Loucy (cell line): Measurements from ENCODE around the gene NDUFS5.
"Not testable (repeated sequence)": the region's sequence is repeated elsewhere in the genome, so short reads cannot be mapped to it uniquely, and the experiment has no call there.

Experiments
- H2AFZ ChIP-seq: fragments of 200-600 bp; sonication (generic); 2 replicates; pipeline ENCODE4 v1.6.0; 2016; ENCODE audit warnings: antibody characterized with exemption, mild to moderate bottlenecking, low read length, moderate library complexity
- H3F3A ChIP-seq: fragments of 200-600 bp; 2 replicates; pipeline ENCODE4 v1.6.0; 2016; ENCODE audit warnings: antibody characterized with exemption, low read depth, mild to moderate bottlenecking
- H3K27me3 ChIP-seq: fragments of 200-600 bp; sonication (generic); 2 replicates; pipeline ENCODE4 v1.6.1; 2014; ENCODE audit warnings: low read length, mild to moderate bottlenecking; ENCODE audit not compliant: insufficient read depth, poor library complexity, severe bottlenecking
- H3K36me3 ChIP-seq: fragments of 200-600 bp; sonication (generic); 2 replicates; pipeline ENCODE4 v1.6.1; 2016; ENCODE audit warnings: low read length; ENCODE audit not compliant: insufficient read depth
- H3K4me1 ChIP-seq: fragments of 200-600 bp; sonication (generic); 2 replicates; pipeline ENCODE4 v1.5.1; 2014; ENCODE audit warnings: low read length, mild to moderate bottlenecking; ENCODE audit not compliant: insufficient read depth, poor library complexity, severe bottlenecking
- H3K4me2 ChIP-seq: fragments of 200-600 bp; sonication (generic); 2 replicates; pipeline ENCODE4 v1.6.0; 2014; ENCODE audit warnings: antibody characterized with exemption, low read length, low read depth, mild to moderate bottlenecking; ENCODE audit not compliant: poor library complexity, severe bottlenecking
- H3K4me3 ChIP-seq: fragments of 200-600 bp; sonication (generic); 2 replicates; pipeline ENCODE4 v1.5.1; 2014; ENCODE audit warnings: low read length, mild to moderate bottlenecking, mixed read lengths; ENCODE audit not compliant: poor library complexity, severe bottlenecking
- H3K79me2 ChIP-seq: fragments of 200-600 bp; sonication (generic); 2 replicates; pipeline ENCODE4 v1.6.1; 2014; ENCODE audit warnings: low read length; ENCODE audit not compliant: insufficient read depth
- H3K9ac ChIP-seq: fragments of 200-600 bp; sonication (generic); 2 replicates; pipeline ENCODE4 v1.6.0; 2014; ENCODE audit warnings: mild to moderate bottlenecking, low read depth, low read length, moderate library complexity; ENCODE audit not compliant: poor library complexity, severe bottlenecking
- H3K9me2 ChIP-seq: fragments of 200-600 bp; sonication (generic); replicated peaks from 2 replicates; pipeline ENCODE4 v1.6.1; 2016; ENCODE audit warnings: low read depth, low read length, mixed read lengths
- H3K9me3 ChIP-seq: fragments of 200-600 bp; sonication (generic); 2 replicates; pipeline ENCODE4 v1.6.1; 2014; ENCODE audit warnings: mild to moderate bottlenecking, antibody characterized with exemption, low read length, low read depth; ENCODE audit not compliant: insufficient read depth
- H4K20me1 ChIP-seq: fragments of 200-600 bp; sonication (generic); 2 replicates; pipeline ENCODE4 v1.6.0; 2014; ENCODE audit warnings: antibody characterized with exemption, low read length, mild to moderate bottlenecking; ENCODE audit not compliant: insufficient read depth, poor library complexity, severe bottlenecking
- CTCF ChIP-seq: fragments of 200-600 bp; sonication (generic); conservative IDR thresholded peaks from 2 replicates; pipeline ENCODE4 v1.5.1; 2014; ENCODE audit warnings: mild to moderate bottlenecking, antibody characterized with exemption, low read length
- EZH2phosphoT487 ChIP-seq: fragments of 200-600 bp; IDR thresholded peaks from 2 replicates; pipeline ENCODE4 v1.6.1; 2018; ENCODE audit warnings: antibody characterized with exemption, mild to moderate bottlenecking, moderate library complexity, borderline replicate concordance

Gene NDUFS5

DNA sequence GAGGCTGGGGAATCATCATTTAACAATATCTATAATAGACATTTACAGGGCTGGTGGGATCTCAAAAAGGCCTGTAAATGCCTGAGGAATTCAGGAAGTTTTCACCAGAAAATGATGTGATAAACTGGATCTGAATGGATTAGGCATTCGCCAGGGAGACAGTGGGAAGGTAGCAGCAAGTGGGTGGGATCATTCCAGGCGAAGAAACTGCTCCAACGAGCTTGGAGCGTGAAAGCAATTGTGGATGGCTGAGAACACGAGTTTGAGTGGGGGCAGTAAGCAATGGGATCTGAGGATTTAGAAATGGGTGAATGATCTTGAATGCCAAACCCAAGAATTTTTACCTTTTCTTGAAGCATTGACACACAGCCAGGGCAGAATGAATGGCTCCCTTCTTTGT is 8.9 kb upstream of the NDUFS5 start:
- Histone ChIP-seq H2AFZ (no peak overlapping the region), H3K4me2 (no peak overlapping the region), H3K79me2 (no peaks in the 10 kb centered on the region), H3K9me3 (no peaks in the 10 kb centered on the region), H3K27me3 (no peaks in the 10 kb centered on the region), H3K4me3 (no peak overlapping the region), H3K9ac (no peak overlapping the region), H3F3A (no peaks in the 10 kb centered on the region), H4K20me1 (no peaks in the 10 kb centered on the region), H3K4me1 (no peaks in the 10 kb centered on the region), H3K9me2 (no peaks in the 10 kb centered on the region), H3K36me3 (no peaks in the 10 kb centered on the region)
- TF ChIP-seq CTCF (no peak), EZH2phosphoT487 (no peak)

GRCh38 chr1:39020494-39020893 is 5.7 kb upstream of the NDUFS5 start:
- H3K9ac ChIP-seq, H4K20me1 ChIP-seq, H3F3A ChIP-seq, H3K79me2 ChIP-seq, H3K4me3 ChIP-seq, H3K4me2 ChIP-seq, H3K4me1 ChIP-seq, H3K27me3 ChIP-seq, H3K9me2 ChIP-seq, H3K36me3 ChIP-seq, H2AFZ ChIP-seq, H3K9me3 ChIP-seq: not testable (repeated sequence)

GRCh38 chr1:39021426-39021825 is 4.7 kb upstream of the NDUFS5 start:
- Histone ChIP-seq H2AFZ (no peak overlapping the region), H4K20me1 (no peaks in the 10 kb centered on the region), H3K4me2 (no peak overlapping the region), H3K36me3 (no peaks in the 10 kb centered on the region), H3K4me1 (peaks cover 6% of the 10 kb centered on the region), H3K9me2 (no peaks in the 10 kb centered on the region), H3K27me3 (no peaks in the 10 kb centered on the region), H3K9ac (no peak overlapping the region), H3F3A (no peaks in the 10 kb centered on the region), H3K9me3 (no peaks in the 10 kb centered on the region), H3K79me2 (peaks cover 3% of the 10 kb centered on the region), H3K4me3 (no peak overlapping the region)
- TF ChIP-seq CTCF (no peak), EZH2phosphoT487 (no peak)

DNA sequence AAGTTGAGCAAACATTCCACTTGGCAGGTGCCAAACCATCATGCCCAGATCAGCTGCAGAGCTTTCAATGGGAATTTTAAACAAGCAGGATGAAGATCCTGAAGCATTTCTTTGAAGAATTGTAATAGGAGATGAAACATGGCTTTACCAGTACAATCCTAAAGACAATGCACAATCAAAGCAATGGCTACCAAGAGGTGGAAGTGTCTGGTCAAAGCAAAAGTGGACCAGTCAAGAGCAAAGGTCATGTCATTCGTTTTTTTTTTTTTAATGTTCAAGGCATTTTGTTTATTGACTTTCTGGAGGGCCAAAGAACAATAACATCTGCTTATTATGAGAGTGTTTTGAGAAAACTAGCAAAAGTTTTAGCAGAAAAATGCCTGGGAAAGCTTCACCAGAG is 3.0 kb upstream of the NDUFS5 start:
- no peak for TF ChIP-seq CTCF
- TF ChIP-seq EZH2phosphoT487 = no peak
- Histone ChIP-seq H3K36me3 (no peaks in the 10 kb centered on the region), H4K20me1 (peaks cover 12% of the 10 kb centered on the region), H3K4me2 (no peak overlapping the region), H3K9ac (no peak overlapping the region), H3F3A (no peaks in the 10 kb centered on the region), H3K27me3 (no peaks in the 10 kb centered on the region), H3K4me1 (peaks cover 12% of the 10 kb centered on the region), H3K79me2 (peaks cover 20% of the 10 kb centered on the region), H2AFZ (no peak overlapping the region), H3K4me3 (no peak overlapping the region), H3K9me2 (no peaks in the 10 kb centered on the region), H3K9me3 (no peaks in the 10 kb centered on the region)
